ENCODE data around the gene ZFYVE28. TPM values are rescaled to one million over a fixed set of nuclear protein-coding genes. Genes with fewer than 3 reads are reported as not detected.
A peak's percentile ranks its signal among the peaks of the same experiment; 100 is the strongest.

ZFYVE28 gene
- total and polyA plus RNA-seq, 2 experiments from 2014 or later: 4.6 to 9.6 TPM

- Histone ChIP-seq H3K27ac (no peak overlapping the region), H2AFZ (no peak overlapping the region), H3K79me2 (ENCODE audit: insufficient read depth) (no peaks in the 10 kb centered on the region), H3K9me3 (ENCODE audit: low read depth) (no peaks in the 10 kb centered on the region), H3K4me3 (no peak overlapping the region), H3K4me2 (ENCODE audit: unreplicated experiment) (no peak overlapping the region), H3K9me2 (ENCODE audit: insufficient read depth) (no peaks in the 10 kb centered on the region), H3K9ac (0 out of 2 replicates have a peak overlapping the region, but pooled peaks have one; percentile 51), H4K20me1 (ENCODE audit: insufficient read depth) (no peaks in the 10 kb centered on the region), H3K27me3 (replicated peaks; ENCODE audit: insufficient read depth) (no peaks in the 10 kb centered on the region), H3K4me1 (ENCODE audit: insufficient read depth) (0 out of 2 replicates have a peak, but pooled peaks cover 8% of the 10 kb centered on the region), H3K36me3 (ENCODE audit: low read depth) (no peaks in the 10 kb centered on the region), H3F3A (ENCODE audit: insufficient read depth) (peaks cover 6% of the 10 kb centered on the region; the same call in 1 of the 2 replicates)
- TF ChIP-seq EZH2phosphoT487 (IDR thresholded peaks at IDR 0.05; ENCODE audit: insufficient read depth, low read depth) (no peak), EZH2 (IDR thresholded peaks at IDR 0.05; ENCODE audit: insufficient read depth, poor library complexity, severe bottlenecking) (no peak)
- in situ Hi-C loops (cut with MboI): no loop called here
- 76 to 82% methylated on average over 5 of the region's 5 CpGs for WGBS, 2 experiments (ENCODE audit: low coverage in 1 of 2, low lambda C conversion rate in 2 of 2, missing lambda C conversion rate in 2 of 2)
- no peak for DNase-seq
Measured at GRCh38 chr4:2266821-2267220, 151.6 kb downstream of the ZFYVE28 start.

GRCh38 chr4:2266181-2266580 lies 152.3 kb downstream of the ZFYVE28 start:
- WGBS, 2 experiments (ENCODE audit: low coverage in 1 of 2, low lambda C conversion rate in 2 of 2, missing lambda C conversion rate in 2 of 2): 16 to 18% methylated on average over 8 of the region's 8 CpGs
- Histone ChIP-seq H2AFZ (peak overlapping the region; percentile 48; the same call in 1 of the 2 replicates), H3K9me2 (ENCODE audit: insufficient read depth) (no peaks in the 10 kb centered on the region), H4K20me1 (ENCODE audit: insufficient read depth) (no peaks in the 10 kb centered on the region), H3K4me3 (no peak overlapping the region), H3F3A (ENCODE audit: insufficient read depth) (peaks cover 6% of the 10 kb centered on the region; the same call in 1 of the 2 replicates), H3K27ac (peak overlapping the region; percentile 54), H3K4me1 (ENCODE audit: insufficient read depth) (0 out of 2 replicates have a peak, but pooled peaks cover 8% of the 10 kb centered on the region), H3K4me2 (ENCODE audit: unreplicated experiment) (peak overlapping the region; percentile 20), H3K27me3 (replicated peaks; ENCODE audit: insufficient read depth) (no peaks in the 10 kb centered on the region), H3K36me3 (ENCODE audit: low read depth) (no peaks in the 10 kb centered on the region), H3K79me2 (ENCODE audit: insufficient read depth) (peaks cover under 1% of the 10 kb centered on the region), H3K9ac (peak overlapping the region; percentile 51), H3K9me3 (ENCODE audit: low read depth) (no peaks in the 10 kb centered on the region)
- DNase-seq: peak; percentile 72
- in situ Hi-C loops (cut with MboI): no loop called here
- no peak for TF ChIP-seq EZH2phosphoT487 (IDR thresholded peaks at IDR 0.05; ENCODE audit: insufficient read depth, low read depth)
- TF ChIP-seq EZH2 (IDR thresholded peaks at IDR 0.05; ENCODE audit: insufficient read depth, poor library complexity, severe bottlenecking): no peak

- in situ Hi-C loops (cut with MboI): no loop called here
- no peaks in the 10 kb centered on the region for H3K36me3 ChIP-seq (ENCODE audit: low read depth)
- no peaks in the 10 kb centered on the region for H4K20me1 ChIP-seq (ENCODE audit: insufficient read depth)
- H3K27ac ChIP-seq: peak overlapping the region; percentile 54
- peaks cover 9% of the 10 kb centered on the region for H3K79me2 ChIP-seq (ENCODE audit: insufficient read depth)
- DNase-seq: no peak
- H3F3A ChIP-seq (ENCODE audit: insufficient read depth): peaks cover 6% of the 10 kb centered on the region; the same call in 1 of the 2 replicates
- H3K4me2 ChIP-seq (ENCODE audit: unreplicated experiment): peak overlapping the region; percentile 20
- 0 out of 2 replicates have a peak overlapping the region, but pooled peaks have one; percentile 48 for H2AFZ ChIP-seq
- WGBS, 2 experiments (ENCODE audit: low coverage in 1 of 2, low lambda C conversion rate in 2 of 2, missing lambda C conversion rate in 2 of 2): 74 to 80% methylated on average over 14 to 16 of the region's 19 CpGs
- H3K4me1 ChIP-seq (ENCODE audit: insufficient read depth): 0 out of 2 replicates have a peak, but pooled peaks cover 8% of the 10 kb centered on the region
- no peaks in the 10 kb centered on the region for H3K27me3 ChIP-seq (replicated peaks; ENCODE audit: insufficient read depth)
- H3K9me3 ChIP-seq (ENCODE audit: low read depth): no peaks in the 10 kb centered on the region
- no peak overlapping the region for H3K4me3 ChIP-seq
- peak overlapping the region; percentile 51 for H3K9ac ChIP-seq
- H3K9me2 ChIP-seq (ENCODE audit: insufficient read depth): no peaks in the 10 kb centered on the region
- no peak for TF ChIP-seq EZH2phosphoT487 (IDR thresholded peaks at IDR 0.05; ENCODE audit: insufficient read depth, low read depth)
- no peak for TF ChIP-seq EZH2 (IDR thresholded peaks at IDR 0.05; ENCODE audit: insufficient read depth, poor library complexity, severe bottlenecking)
Measured at GRCh38 chr4:2265113-2266110, 153.0 kb downstream of the ZFYVE28 start.

- no peaks in the 10 kb centered on the region for H4K20me1 ChIP-seq (ENCODE audit: insufficient read depth)
- in situ Hi-C loops (cut with MboI): no loop called here
- peaks cover 6% of the 10 kb centered on the region; the same call in 1 of the 2 replicates for H3F3A ChIP-seq (ENCODE audit: insufficient read depth)
- peaks cover 17% of the 10 kb centered on the region for H3K79me2 ChIP-seq (ENCODE audit: insufficient read depth)
- no peak overlapping the region for H3K4me3 ChIP-seq
- no peak overlapping the region for H2AFZ ChIP-seq
- no peak overlapping the region for H3K4me2 ChIP-seq (ENCODE audit: unreplicated experiment)
- H3K36me3 ChIP-seq (ENCODE audit: low read depth): no peaks in the 10 kb centered on the region
- TF ChIP-seq EZH2phosphoT487 (IDR thresholded peaks at IDR 0.05; ENCODE audit: insufficient read depth, low read depth) (no peak), EZH2 (IDR thresholded peaks at IDR 0.05; ENCODE audit: insufficient read depth, poor library complexity, severe bottlenecking) (no peak)
- no peaks in the 10 kb centered on the region for H3K27me3 ChIP-seq (replicated peaks; ENCODE audit: insufficient read depth)
- 80 to 82% methylated on average over 6 of the region's 6 CpGs for WGBS, 2 experiments (ENCODE audit: low coverage in 1 of 2, low lambda C conversion rate in 2 of 2, missing lambda C conversion rate in 2 of 2)
- H3K9ac ChIP-seq: no peak overlapping the region
- no peaks in the 10 kb centered on the region for H3K9me3 ChIP-seq (ENCODE audit: low read depth)
- H3K27ac ChIP-seq: no peak overlapping the region
- H3K4me1 ChIP-seq (ENCODE audit: insufficient read depth): 0 out of 2 replicates have a peak, but pooled peaks cover 16% of the 10 kb centered on the region
- H3K9me2 ChIP-seq (ENCODE audit: insufficient read depth): no peaks in the 10 kb centered on the region
- DNase-seq: no peak
Measured at GRCh38 chr4:2264481-2265041, 153.9 kb downstream of the ZFYVE28 start.
